Astrocyte (in vitro differentiated cells and primary cell): Measurements from ENCODE around the gene JMJD8.

Source experiments
- EZH2 ChIP-seq: IDR thresholded peaks from 2 replicates; pipeline ENCODE4 v1.6.1; 2012; ENCODE audit warnings: mild to moderate bottlenecking, low read length, inconsistent platforms; ENCODE audit not compliant: insufficient read depth
- TF ChIP-seq, protein P1 (sequence below): IDR thresholded peaks from 2 replicates; pipeline ENCODE4 v1.5.1; 2011; ENCODE audit warnings: low read depth, mild to moderate bottlenecking, inconsistent platforms, low read length, moderate library complexity; ENCODE audit not compliant: insufficient read depth

DNA sequence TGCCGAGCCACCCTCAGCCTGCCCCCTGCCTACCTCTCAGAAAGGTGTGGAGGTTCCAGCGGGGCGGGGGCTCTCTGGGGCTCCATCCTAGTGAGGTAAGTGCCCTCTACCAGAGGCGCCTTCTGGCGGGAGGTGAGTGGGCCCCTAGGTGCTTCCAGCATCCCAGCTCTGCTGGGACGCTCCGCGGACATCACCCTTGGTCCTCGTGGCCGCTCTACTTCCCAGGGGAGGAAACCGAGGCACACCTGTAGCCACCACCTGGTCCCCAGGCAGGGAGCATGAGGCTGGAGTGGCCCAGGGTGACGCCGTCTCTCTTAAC lies 41.1 kb downstream of the JMJD8 start:
- TF ChIP-seq, protein P1, sequence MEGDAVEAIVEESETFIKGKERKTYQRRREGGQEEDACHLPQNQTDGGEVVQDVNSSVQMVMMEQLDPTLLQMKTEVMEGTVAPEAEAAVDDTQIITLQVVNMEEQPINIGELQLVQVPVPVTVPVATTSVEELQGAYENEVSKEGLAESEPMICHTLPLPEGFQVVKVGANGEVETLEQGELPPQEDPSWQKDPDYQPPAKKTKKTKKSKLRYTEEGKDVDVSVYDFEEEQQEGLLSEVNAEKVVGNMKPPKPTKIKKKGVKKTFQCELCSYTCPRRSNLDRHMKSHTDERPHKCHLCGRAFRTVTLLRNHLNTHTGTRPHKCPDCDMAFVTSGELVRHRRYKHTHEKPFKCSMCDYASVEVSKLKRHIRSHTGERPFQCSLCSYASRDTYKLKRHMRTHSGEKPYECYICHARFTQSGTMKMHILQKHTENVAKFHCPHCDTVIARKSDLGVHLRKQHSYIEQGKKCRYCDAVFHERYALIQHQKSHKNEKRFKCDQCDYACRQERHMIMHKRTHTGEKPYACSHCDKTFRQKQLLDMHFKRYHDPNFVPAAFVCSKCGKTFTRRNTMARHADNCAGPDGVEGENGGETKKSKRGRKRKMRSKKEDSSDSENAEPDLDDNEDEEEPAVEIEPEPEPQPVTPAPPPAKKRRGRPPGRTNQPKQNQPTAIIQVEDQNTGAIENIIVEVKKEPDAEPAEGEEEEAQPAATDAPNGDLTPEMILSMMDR, result no peak
- TF ChIP-seq EZH2, result no peak
